Natural killer cell (primary cell): ENCODE measurements around the gene TPP2. TPM values are rescaled to one million over a fixed set of nuclear protein-coding genes. Genes with fewer than 3 reads are reported as not detected.

Source experiments
- ATAC-seq, 3 donors: fragments of 150-1000 bp in 2 of 3; fragments of 200-7000 bp in 1 of 3; cut with Tn5 transposase; 1 replicate in 1 of 3; 2 replicates in 2 of 3; pipeline ENCODE4 v1.10.0; 2021; ENCODE audit warnings: mild to moderate bottlenecking in 2 of 3, moderate library complexity in 2 of 3
- DNase-seq, 2 donors: peaks; one replicate each; pipeline versions ENCODE4 v3.0.0 to v3.0.0-alpha.2; 2013 to 2021; ENCODE audit warnings: mixed read lengths in 1 of 2
- H3K27ac ChIP-seq: one replicate; pipeline ENCODE4 v1.5.1; 2013; ENCODE audit warnings: mild to moderate bottlenecking, low read length
- H3K27me3 ChIP-seq: one replicate; pipeline ENCODE4 v1.6.1; 2013; ENCODE audit warnings: low read length; ENCODE audit not compliant: control insufficient read depth, insufficient read depth
- H3K36me3 ChIP-seq: one replicate; pipeline ENCODE4 v1.6.1; 2013; ENCODE audit warnings: low read length; ENCODE audit not compliant: control insufficient read depth, insufficient read depth
- H3K4me1 ChIP-seq: one replicate; pipeline ENCODE4 v1.6.1; 2013; ENCODE audit warnings: low read length; ENCODE audit not compliant: control insufficient read depth, insufficient read depth
- H3K4me3 ChIP-seq: one replicate; pipeline ENCODE4 v1.5.1; 2013; ENCODE audit warnings: low read length
- H3K9me3 ChIP-seq: one replicate; pipeline ENCODE4 v1.6.1; 2013; ENCODE audit warnings: low read length; ENCODE audit not compliant: control insufficient read depth, insufficient read depth
- H3K27ac Mint-ChIP-seq, 2 donors: one replicate each; pipeline ENCODE4 v1.8.0; 2022; ENCODE audit warnings: mild to moderate bottlenecking in 2 of 2, mixed read lengths in 2 of 2, moderate library complexity in 1 of 2
- H3K27me3 Mint-ChIP-seq, 2 donors: one replicate each; pipeline ENCODE4 v1.8.0; 2022; ENCODE audit warnings: low read depth in 2 of 2, mixed read lengths in 2 of 2
- H3K36me3 Mint-ChIP-seq: one replicate; pipeline ENCODE4 v1.8.0; 2022; ENCODE audit warnings: mixed read lengths
- H3K4me1 Mint-ChIP-seq, 2 donors: one replicate each; pipeline ENCODE4 v1.8.0; 2022; ENCODE audit warnings: mixed read lengths in 2 of 2
- H3K4me3 Mint-ChIP-seq: one replicate; pipeline ENCODE4 v1.8.0; 2022; ENCODE audit warnings: mild to moderate bottlenecking, moderate library complexity, mixed read lengths
- H3K9me3 Mint-ChIP-seq, 2 donors: one replicate each; pipeline ENCODE4 v1.8.0; 2022; ENCODE audit warnings: mixed read lengths in 2 of 2
- CTCF ChIP-seq: fragments of 200-600 bp; IDR thresholded peaks from one replicate; pipeline ENCODE4 v1.8.0; 2022; ENCODE audit warnings: antibody characterized with exemption
- WGBS: methylation state at CpG from one replicate; pipeline ENCODE4 v1.1.7; 2013; ENCODE audit warnings: missing lambda C conversion rate; ENCODE audit not compliant: insufficient coverage; 5-methylcytosine and 5-hydroxymethylcytosine counted together
- intact Hi-C: fragments of 100-400 bp; cut with micrococcal nuclease; formaldehyde crosslinking; loops from one replicate; pipeline ENCODE4 v1.14.2; 2022
- total RNA-seq, 4 donors: library from RNA; stranded (reverse); fragments of 120-200 nt in 1 of 4; gene quantifications; one replicate each; pipeline versions ENCODE4 v1.2.3 to v1.2.4, GENCODE V29; 2013 to 2022

Gene TPP2
- total RNA-seq, 3 donors from 2014 or later (not counting 1 experiment from before 2014, with no cell fraction given), result 128 to 147 (median 136) TPM

- Histone ChIP-seq H3K27me3 (peaks cover 2% of the 10 kb centered on the region), H3K36me3 (no peaks in the 10 kb centered on the region), H3K27ac (no peak overlapping the region), H3K9me3 (peaks cover 3% of the 10 kb centered on the region), H3K4me1 (no peaks in the 10 kb centered on the region), H3K4me3 (no peak overlapping the region)
- Mint-ChIP-seq H3K4me1 (no peaks in the 10 kb centered on the region), H3K36me3 (peaks cover 2% of the 10 kb centered on the region), H3K27me3 (peaks cover 6 to 18% of the 10 kb centered on the region in 2 donors), H3K4me3 (no peak overlapping the region), H3K27ac (no peak overlapping the region), H3K9me3 (peaks cover 0 to under 1% of the 10 kb centered on the region in 2 donors)
- intact Hi-C loops, result no loop called here
- no peak for TF ChIP-seq CTCF
- DNase-seq (no peak), ATAC-seq (no peak)
Observed at GRCh38 chr13:102703726-102704035, 106.9 kb downstream of the TPP2 start.

GRCh38 chr13:102704238-102705058 lies 107.7 kb downstream of the TPP2 start:
- DNase-seq (no peak), ATAC-seq (no peak)
- H3K36me3 Mint-ChIP-seq, result no peaks in the 10 kb centered on the region
- WGBS, result 88% methylated on average over 6 of the region's 6 CpGs
- no peak overlapping the region for H3K27ac Mint-ChIP-seq
- H3K27me3 Mint-ChIP-seq, result peaks cover 5 to 16% of the 10 kb centered on the region in 2 donors
- no peaks in the 10 kb centered on the region for H3K9me3 Mint-ChIP-seq
- no peaks in the 10 kb centered on the region for H3K4me1 Mint-ChIP-seq
- H3K27me3 ChIP-seq, result peaks cover 2% of the 10 kb centered on the region
- H3K4me3 ChIP-seq, result no peak overlapping the region
- H3K4me3 Mint-ChIP-seq, result no peak overlapping the region
- H3K27ac ChIP-seq, result no peak overlapping the region
- no peaks in the 10 kb centered on the region for H3K36me3 ChIP-seq
- no peaks in the 10 kb centered on the region for H3K4me1 ChIP-seq
- intact Hi-C loops, result no loop called here
- TF ChIP-seq CTCF, result no peak
- H3K9me3 ChIP-seq, result peaks cover 5% of the 10 kb centered on the region

GRCh38 chr13:102707467-102707866 lies 110.7 kb downstream of the TPP2 start:
- Mint-ChIP-seq H3K36me3 (no peaks in the 10 kb centered on the region), H3K27ac (no peak overlapping the region), H3K27me3 (peaks cover 5 to 16% of the 10 kb centered on the region in 2 donors), H3K9me3 (no peaks in the 10 kb centered on the region), H3K4me3 (no peak overlapping the region), H3K4me1 (no peaks in the 10 kb centered on the region)
- 86% methylated on average over 3 of the region's 4 CpGs for WGBS
- H3K9me3 ChIP-seq, result peaks cover 5% of the 10 kb centered on the region
- H3K36me3 ChIP-seq, result no peaks in the 10 kb centered on the region
- no peak overlapping the region for H3K4me3 ChIP-seq
- no peak for TF ChIP-seq CTCF
- H3K27ac ChIP-seq, result no peak overlapping the region
- intact Hi-C loops, result no loop called here
- H3K4me1 ChIP-seq, result no peaks in the 10 kb centered on the region
- DNase-seq (no peak), ATAC-seq (no peak)
- peaks cover 2% of the 10 kb centered on the region for H3K27me3 ChIP-seq

- ATAC-seq, result no peak
- Histone ChIP-seq H3K27ac (no peak overlapping the region), H3K9me3 (peaks cover 5% of the 10 kb centered on the region), H3K4me3 (no peak overlapping the region), H3K36me3 (no peaks in the 10 kb centered on the region), H3K4me1 (no peaks in the 10 kb centered on the region), H3K27me3 (peaks cover 2% of the 10 kb centered on the region)
- no peak for DNase-seq
- WGBS, result 50% methylated on average over 1 of the region's 2 CpGs
- no peak overlapping the region for H3K4me3 Mint-ChIP-seq
- H3K27ac Mint-ChIP-seq, result no peak overlapping the region
- no peaks in the 10 kb centered on the region for H3K4me1 Mint-ChIP-seq
- intact Hi-C loops, result no loop called here
- no peak for TF ChIP-seq CTCF
- peaks cover 5 to 13% of the 10 kb centered on the region in 2 donors for H3K27me3 Mint-ChIP-seq
- H3K9me3 Mint-ChIP-seq, result no peaks in the 10 kb centered on the region
- H3K36me3 Mint-ChIP-seq, result no peaks in the 10 kb centered on the region
Observed at GRCh38 chr13:102708211-102708610, 111.4 kb downstream of the TPP2 start.
